Measurements from ENCODE around the gene PTH1R.

- TF ChIP-seq CTCF (IDR thresholded peaks at IDR 0.05; ENCODE audit: borderline replicate concordance, extremely low read depth, low read length, poor library complexity, severe bottlenecking) = no peak
- no peak for TF ChIP-seq EZH2 (IDR thresholded peaks at IDR 0.05; ENCODE audit: borderline replicate concordance, low read depth, low read length, severe bottlenecking)
Observed at GRCh38 chr3:46947546-46947901, 70.0 kb downstream of the PTH1R start.
